Activated naive CD4-positive, alpha-beta T cell treated with anti-CD3 and anti-CD28 coated beads, Interleukin-2, amount 10 ng/mL, durations not matched to agents 5 hours and 36 hours (primary cell): Measurements from ENCODE around the gene TCOF1. TPM values are rescaled to one million over a fixed set of nuclear protein-coding genes. Genes with fewer than 3 reads are reported as not detected.

Experiments
- total RNA-seq, 2 experiments: library from RNA; stranded (reverse); gene quantifications; one replicate each; pipeline ENCODE4 v1.2.3, GENCODE V29; 2021

The TCOF1 gene, protein sequence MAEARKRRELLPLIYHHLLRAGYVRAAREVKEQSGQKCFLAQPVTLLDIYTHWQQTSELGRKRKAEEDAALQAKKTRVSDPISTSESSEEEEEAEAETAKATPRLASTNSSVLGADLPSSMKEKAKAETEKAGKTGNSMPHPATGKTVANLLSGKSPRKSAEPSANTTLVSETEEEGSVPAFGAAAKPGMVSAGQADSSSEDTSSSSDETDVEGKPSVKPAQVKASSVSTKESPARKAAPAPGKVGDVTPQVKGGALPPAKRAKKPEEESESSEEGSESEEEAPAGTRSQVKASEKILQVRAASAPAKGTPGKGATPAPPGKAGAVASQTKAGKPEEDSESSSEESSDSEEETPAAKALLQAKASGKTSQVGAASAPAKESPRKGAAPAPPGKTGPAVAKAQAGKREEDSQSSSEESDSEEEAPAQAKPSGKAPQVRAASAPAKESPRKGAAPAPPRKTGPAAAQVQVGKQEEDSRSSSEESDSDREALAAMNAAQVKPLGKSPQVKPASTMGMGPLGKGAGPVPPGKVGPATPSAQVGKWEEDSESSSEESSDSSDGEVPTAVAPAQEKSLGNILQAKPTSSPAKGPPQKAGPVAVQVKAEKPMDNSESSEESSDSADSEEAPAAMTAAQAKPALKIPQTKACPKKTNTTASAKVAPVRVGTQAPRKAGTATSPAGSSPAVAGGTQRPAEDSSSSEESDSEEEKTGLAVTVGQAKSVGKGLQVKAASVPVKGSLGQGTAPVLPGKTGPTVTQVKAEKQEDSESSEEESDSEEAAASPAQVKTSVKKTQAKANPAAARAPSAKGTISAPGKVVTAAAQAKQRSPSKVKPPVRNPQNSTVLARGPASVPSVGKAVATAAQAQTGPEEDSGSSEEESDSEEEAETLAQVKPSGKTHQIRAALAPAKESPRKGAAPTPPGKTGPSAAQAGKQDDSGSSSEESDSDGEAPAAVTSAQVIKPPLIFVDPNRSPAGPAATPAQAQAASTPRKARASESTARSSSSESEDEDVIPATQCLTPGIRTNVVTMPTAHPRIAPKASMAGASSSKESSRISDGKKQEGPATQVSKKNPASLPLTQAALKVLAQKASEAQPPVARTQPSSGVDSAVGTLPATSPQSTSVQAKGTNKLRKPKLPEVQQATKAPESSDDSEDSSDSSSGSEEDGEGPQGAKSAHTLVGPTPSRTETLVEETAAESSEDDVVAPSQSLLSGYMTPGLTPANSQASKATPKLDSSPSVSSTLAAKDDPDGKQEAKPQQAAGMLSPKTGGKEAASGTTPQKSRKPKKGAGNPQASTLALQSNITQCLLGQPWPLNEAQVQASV (N-terminal part only)
- total RNA-seq, result 10 to 100 TPM; 51.1 to 56.0 TPM

DNA sequence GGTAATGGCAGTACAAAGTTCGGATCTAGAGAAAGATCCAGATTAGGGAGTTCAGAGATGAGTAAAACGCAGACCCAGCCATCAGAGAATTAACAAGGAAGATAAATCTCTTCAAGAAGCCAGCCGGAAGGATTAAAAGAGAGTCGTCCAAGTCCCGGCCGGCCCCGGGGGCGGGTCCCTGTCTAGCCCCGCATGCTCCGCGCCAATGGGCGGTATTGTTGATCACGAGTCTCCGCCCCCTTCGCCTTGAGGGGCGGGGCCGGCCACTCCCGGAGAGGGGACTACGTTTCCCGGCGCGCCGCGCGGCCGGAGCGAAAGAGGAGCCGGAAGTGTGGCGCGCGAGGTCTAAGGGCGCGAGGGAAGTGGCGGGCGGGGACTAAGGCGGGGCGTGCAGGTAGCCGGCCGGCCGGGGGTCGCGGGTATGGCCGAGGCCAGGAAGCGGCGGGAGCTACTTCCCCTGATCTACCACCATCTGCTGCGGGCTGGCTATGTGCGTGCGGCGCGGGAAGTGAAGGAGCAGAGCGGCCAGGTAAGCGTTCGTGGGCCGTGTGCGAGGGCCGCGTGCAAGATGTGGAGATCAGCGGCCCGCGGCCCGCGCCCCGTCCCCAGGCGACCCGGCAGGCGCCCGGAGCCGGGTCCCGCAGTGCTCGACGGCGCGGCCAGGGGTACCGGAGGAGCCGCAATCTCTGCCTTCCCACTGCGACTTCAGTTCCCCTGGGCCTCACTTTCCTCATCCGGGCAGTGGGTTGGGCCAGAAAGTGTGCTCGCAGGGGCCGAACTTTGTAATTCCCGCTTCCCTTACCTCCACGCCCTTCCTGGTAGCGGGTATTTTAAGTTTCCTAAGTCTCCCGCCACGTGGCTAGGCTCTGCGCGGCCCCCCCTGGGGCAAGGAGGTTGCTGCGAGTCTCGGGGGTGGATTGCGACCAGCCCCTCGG is at the start of gene TCOF1:
Gene TCOF1, plus strand, starts transcription at position 372 of the 935 bp plus-strand sequence. Its CDS starts 50 bp downstream, at position 422.

DNA sequence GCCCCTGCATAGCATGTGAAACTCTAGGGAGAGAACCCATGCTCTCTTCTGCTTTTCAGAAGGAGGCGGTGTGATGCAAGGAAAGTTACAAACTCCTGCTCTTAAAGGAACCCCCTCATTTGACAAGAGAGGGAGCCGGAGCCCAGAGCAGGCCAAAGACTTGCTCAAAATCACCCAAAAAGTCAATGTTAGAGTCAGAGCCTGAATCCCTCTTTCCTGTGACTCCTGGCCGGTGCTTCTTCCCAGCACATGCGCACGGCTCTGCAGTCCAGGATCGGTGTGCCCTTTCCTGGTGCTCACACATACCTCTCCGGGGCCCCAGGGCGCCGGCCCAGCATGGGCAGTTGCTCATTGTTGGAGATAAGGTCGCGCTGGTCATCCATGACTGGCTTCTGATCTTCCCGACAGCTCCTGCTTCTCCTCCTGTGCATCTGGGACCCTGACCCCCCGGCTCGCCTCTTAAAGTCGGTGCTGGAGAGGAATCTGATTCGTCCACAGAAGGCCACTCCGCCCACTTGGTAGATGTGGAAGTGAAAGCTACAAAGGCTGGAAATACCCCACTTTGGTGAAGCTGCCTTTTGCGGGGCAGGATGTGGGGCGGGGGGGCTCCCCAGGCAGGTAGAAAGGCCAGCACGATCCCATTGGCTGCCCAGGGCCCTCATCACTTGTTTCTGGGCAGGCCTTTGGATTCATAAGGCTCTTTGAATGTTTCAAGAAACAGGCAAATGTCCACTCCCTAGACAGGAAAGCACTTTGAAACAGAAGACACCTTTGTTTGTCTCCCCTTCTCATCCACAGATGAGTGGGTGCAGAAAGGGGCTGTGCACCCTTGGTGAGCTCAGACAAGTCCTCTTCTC is 55.0 kb downstream of the TCOF1 start, which contains the start of gene CD74:
Gene CD74, minus strand, starts transcription at position 592 of the 857 bp plus-strand sequence. Its CDS starts 161 bp downstream, at position 431.

Other genes starting within 250 kb of the TCOF1 start
- gene PDGFRB, start 201.9 kb upstream of the TCOF1 start, total RNA-seq, result 1 to 10 TPM; 3.2 to 4.5 TPM
- gene CDX1, start 190.9 kb upstream of the TCOF1 start, total RNA-seq, result not detected
- gene SLC6A7, start 167.6 kb upstream of the TCOF1 start, total RNA-seq, result not detected
- gene CAMK2A, start 67.9 kb upstream of the TCOF1 start, total RNA-seq, result not detected
- gene ARSI, start 54.8 kb upstream of the TCOF1 start, total RNA-seq, result not detected
- gene CD74, start 55.2 kb downstream of the TCOF1 start, total RNA-seq, result 100 to 1,000 TPM; 597 to 608 TPM
- gene RPS14, start 92.0 kb downstream of the TCOF1 start, total RNA-seq, result 1,000 to 10,000 TPM; 4,054 to 4,225 TPM
- under 1 TPM; 0.39 to 0.93 TPM for gene NDST1, start 150.4 kb downstream of the TCOF1 start, total RNA-seq